Left ventricle myocardium inferior (tissue), 1 donor: ENCODE data around the gene TNFSF10. TPM values are rescaled to one million over a fixed set of nuclear protein-coding genes. Genes with fewer than 3 reads are reported as not detected.

Experiments
- DNase-seq: peaks from one replicate; pipeline ENCODE4 v3.0.0-alpha.2; 2020
- H3K27ac ChIP-seq: fragments of 200-600 bp; replicated peaks from 2 replicates; pipeline ENCODE4 v1.8.0; 2021
- H3K27me3 ChIP-seq: fragments of 200-600 bp; 2 replicates; pipeline ENCODE4 v1.8.0; 2021; ENCODE audit warnings: low read depth
- H3K36me3 ChIP-seq: fragments of 200-600 bp; 2 replicates; pipeline ENCODE4 v1.8.0; 2021
- H3K4me1 ChIP-seq: fragments of 200-600 bp; 2 replicates; pipeline ENCODE4 v1.8.0; 2021
- H3K4me3 ChIP-seq: fragments of 200-600 bp; 2 replicates; pipeline ENCODE4 v1.8.0; 2021; ENCODE audit warnings: mild to moderate bottlenecking, moderate library complexity
- H3K9me3 ChIP-seq: fragments of 200-600 bp; replicated peaks from 2 replicates; pipeline ENCODE4 v1.8.0; 2021
- intact Hi-C: fragments of 100-400 bp; cut with micrococcal nuclease; formaldehyde crosslinking; loops from one replicate; pipeline ENCODE4 v1.11.0; 2022
- total RNA-seq: library from RNA; stranded (reverse); fragmentation: NEBNext Ultra II Directional; extraction: Animal tissue kit (Norgen Biotek cat#: 25700); gene quantifications from one replicate; pipeline ENCODE4 v1.2.1, GENCODE V29; 2021
- TF ChIP-seq, protein P1 (sequence below): fragments of 200-600 bp; IDR thresholded peaks from 2 replicates; pipeline ENCODE4 v1.8.0; 2021; ENCODE audit warnings: antibody characterized with exemption, mild to moderate bottlenecking, borderline replicate concordance
- donor health status: DM: no; HTN: yes; CAD: no; lungs with severe emphysema.

The TNFSF10 gene
- total RNA-seq, 1 donor from 2014 or later, result 12.6 TPM

DNA sequence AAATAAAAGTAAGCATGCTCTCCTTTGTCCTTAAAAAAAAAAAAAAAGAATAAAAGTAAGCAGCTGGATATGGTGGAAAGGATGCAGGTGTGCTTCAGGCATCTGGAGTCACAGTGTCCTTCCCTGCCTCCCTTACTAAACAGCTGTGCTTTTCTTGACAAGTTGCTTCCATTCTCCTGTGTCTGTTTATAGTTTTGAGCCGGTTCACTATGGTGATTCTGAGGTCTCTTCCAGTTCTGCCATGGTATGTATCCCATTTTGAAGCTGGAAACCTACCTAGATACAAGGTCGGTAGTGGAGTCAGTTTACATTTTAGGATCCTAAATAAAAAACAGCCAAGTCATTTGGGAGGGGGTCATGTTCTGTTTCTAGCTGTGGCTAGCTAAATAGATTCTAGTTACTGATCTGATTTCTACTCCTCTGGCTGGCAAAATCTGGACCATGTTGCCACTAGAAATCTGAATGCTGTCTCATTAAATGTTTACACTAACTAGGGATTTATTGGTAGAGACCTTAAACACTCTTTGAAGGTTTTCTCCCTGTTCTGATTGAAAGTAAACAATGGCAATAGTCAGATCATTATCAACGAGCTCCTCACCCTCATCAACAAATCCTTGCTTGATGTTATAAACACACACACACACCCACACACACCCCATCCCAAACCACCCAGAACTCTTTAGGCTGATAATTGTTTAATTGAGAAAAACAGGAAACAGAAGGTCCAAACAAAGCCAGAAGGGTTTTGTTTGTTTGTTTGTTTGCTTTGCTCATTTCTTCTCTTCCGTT is 7.9 kb downstream of the TNFSF10 start:
- H3K27ac ChIP-seq, result peak overlapping the region; percentile 86
- peaks cover 22% of the 10 kb centered on the region for H3K36me3 ChIP-seq
- peaks cover 82% of the 10 kb centered on the region for H3K4me1 ChIP-seq
- H3K4me3 ChIP-seq, result no peak overlapping the region
- DNase-seq, result no peak
- no peaks in the 10 kb centered on the region for H3K9me3 ChIP-seq
- intact Hi-C loops, result loop anchor here (5.0 kb wide), 1 partner anchor 77 kb away; no protein-coding TSS in a partner anchor
- TF ChIP-seq, protein P1, sequence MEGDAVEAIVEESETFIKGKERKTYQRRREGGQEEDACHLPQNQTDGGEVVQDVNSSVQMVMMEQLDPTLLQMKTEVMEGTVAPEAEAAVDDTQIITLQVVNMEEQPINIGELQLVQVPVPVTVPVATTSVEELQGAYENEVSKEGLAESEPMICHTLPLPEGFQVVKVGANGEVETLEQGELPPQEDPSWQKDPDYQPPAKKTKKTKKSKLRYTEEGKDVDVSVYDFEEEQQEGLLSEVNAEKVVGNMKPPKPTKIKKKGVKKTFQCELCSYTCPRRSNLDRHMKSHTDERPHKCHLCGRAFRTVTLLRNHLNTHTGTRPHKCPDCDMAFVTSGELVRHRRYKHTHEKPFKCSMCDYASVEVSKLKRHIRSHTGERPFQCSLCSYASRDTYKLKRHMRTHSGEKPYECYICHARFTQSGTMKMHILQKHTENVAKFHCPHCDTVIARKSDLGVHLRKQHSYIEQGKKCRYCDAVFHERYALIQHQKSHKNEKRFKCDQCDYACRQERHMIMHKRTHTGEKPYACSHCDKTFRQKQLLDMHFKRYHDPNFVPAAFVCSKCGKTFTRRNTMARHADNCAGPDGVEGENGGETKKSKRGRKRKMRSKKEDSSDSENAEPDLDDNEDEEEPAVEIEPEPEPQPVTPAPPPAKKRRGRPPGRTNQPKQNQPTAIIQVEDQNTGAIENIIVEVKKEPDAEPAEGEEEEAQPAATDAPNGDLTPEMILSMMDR, result no peak
- H3K27me3 ChIP-seq, result no peaks in the 10 kb centered on the region

DNA sequence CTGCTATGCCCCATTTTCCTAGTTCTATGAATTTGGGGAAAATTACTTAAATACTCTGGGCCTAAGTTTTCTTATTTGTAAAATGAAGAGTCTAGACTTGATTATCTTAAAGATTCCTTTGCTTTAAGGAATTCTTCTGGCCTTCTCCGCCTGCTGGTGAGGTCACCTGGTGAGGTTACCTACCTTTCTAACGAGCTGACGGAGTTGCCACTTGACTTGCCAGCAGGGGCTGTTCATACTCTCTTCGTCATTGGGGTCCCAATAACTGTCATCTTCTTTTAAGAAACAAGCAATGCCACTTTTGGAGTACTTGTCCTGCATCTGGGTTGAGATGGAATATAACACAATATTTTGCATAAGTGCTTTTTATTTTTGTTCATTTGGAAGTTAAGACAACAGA is 8.6 kb downstream of the TNFSF10 start:
- peaks cover 28% of the 10 kb centered on the region for H3K36me3 ChIP-seq
- no peaks in the 10 kb centered on the region for H3K27me3 ChIP-seq
- peak overlapping the region; percentile 86 for H3K27ac ChIP-seq
- intact Hi-C loops, result loop anchor here (5.0 kb wide), 1 partner anchor 78 kb away; no protein-coding TSS in a partner anchor
- TF ChIP-seq, protein P1, result no peak
- peaks cover 79% of the 10 kb centered on the region for H3K4me1 ChIP-seq
- no peak overlapping the region for H3K4me3 ChIP-seq
- H3K9me3 ChIP-seq, result no peaks in the 10 kb centered on the region
- DNase-seq, result no peak

DNA sequence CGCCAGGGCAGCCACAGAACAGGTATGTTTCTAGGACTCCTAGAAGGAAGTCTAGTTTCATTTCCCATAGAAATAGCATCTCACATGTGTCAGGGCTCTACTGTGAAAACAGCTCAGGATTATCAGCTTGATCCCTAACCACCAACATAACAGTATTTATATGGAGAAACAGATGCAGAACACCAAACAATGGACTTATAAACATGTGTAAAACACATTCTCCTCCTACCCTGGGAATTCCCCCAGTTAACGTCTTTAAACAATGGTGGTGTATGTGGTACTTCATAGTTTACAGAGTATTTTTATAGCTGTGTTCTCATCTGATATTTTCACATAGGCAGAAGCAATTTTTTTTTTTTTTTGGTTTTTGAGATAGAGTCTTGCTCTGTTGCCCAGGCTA is 9.7 kb downstream of the TNFSF10 start:
- no peak overlapping the region for H3K4me3 ChIP-seq
- H3K27ac ChIP-seq, result peak overlapping the region; percentile 86
- H3K27me3 ChIP-seq, result no peaks in the 10 kb centered on the region
- H3K36me3 ChIP-seq, result peaks cover 33% of the 10 kb centered on the region
- no peak for DNase-seq
- peaks cover 67% of the 10 kb centered on the region for H3K4me1 ChIP-seq
- TF ChIP-seq, protein P1, result no peak
- H3K9me3 ChIP-seq, result no peaks in the 10 kb centered on the region
- intact Hi-C loops, result no loop called here

DNA sequence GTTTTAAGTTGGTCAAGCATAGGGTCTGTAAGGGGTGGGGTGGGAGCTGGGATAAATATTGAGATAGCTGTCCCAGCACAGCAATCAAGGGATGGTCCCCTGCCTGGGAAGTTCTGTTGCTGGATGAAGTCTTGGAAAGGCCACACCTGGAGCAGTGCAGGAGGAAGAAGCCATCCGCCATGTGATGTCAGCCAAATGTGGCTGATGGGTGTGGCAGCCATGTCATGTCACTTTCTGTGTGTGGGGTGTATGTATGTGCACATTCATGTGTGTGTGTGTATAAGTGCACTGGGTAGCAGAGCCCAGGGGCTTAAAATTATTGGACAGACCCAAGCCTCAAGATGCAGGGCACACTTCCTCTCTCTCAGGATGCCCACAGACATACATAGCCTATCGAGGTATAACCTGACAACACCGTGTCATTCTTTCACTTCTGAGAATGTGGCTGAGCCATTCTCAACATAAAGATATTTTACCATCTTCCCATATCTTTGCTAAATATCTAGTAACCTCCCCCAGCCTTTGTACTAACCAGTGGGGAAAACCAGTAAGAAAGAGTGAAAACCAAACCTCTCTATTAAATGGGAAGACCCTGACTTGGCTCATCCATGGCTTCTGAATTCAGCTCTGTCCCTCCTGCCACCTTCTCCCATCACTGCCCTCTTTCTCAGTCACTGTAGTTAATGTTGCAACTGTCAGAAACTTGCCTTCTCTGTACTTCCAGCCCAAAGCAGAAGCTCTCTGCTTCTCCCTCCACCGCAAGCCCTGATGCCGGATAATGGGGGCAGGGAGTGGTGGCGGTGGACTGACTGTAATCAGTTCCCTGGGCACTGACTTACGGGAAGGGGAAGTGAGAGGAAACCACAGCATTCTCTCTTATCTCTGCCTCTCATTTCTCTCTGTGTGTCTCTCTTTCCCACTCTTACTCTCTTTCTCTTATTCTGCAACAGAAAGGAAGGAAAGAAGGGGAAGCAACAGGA is 11.2 kb downstream of the TNFSF10 start:
- TF ChIP-seq, protein P1, result no peak
- peak overlapping the region; percentile 86 for H3K27ac ChIP-seq
- H3K36me3 ChIP-seq, result peaks cover 47% of the 10 kb centered on the region
- DNase-seq, result peak; percentile 60
- no peaks in the 10 kb centered on the region for H3K9me3 ChIP-seq
- no peaks in the 10 kb centered on the region for H3K27me3 ChIP-seq
- intact Hi-C loops, result no loop called here
- no peak overlapping the region for H3K4me3 ChIP-seq
- H3K4me1 ChIP-seq, result peaks cover 53% of the 10 kb centered on the region

DNA sequence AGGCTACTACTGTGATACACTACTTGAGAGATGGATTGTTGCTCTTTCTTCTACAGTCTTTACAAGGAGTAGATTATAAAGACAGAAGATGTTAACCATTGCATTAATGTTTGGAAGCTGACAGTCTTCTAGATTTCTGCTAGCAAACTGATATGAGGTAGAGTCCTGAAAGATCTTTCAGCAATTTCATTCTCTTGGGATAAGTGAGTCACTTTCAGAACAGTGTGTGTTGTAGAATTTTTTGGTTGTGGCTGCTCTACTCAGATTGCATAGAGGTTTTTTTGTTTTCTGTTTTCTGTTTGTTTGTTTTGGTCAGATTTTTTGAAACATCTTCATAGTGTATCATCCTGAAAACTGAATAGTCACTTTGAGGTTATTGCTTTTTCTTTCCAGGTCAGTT is 17.1 kb downstream of the TNFSF10 start:
- Histone ChIP-seq H3K4me1 (no peaks in the 10 kb centered on the region), H3K27me3 (no peaks in the 10 kb centered on the region), H3K4me3 (no peak overlapping the region), H3K27ac (no peak overlapping the region), H3K36me3 (peaks cover 50% of the 10 kb centered on the region), H3K9me3 (peaks cover 16% of the 10 kb centered on the region)
- DNase-seq, result no peak
- intact Hi-C loops, result no loop called here
- TF ChIP-seq, protein P1, result no peak
